HuH-7 (cell line): ENCODE results near the gene LMO2.

Experiments
- DNase-seq: peaks from one replicate; pipeline ENCODE4 v3.0.0; 2011; ENCODE audit warnings: low spot score

Gene LMO2

GRCh38 chr11:33913991-33914390, 22.1 kb upstream of the LMO2 start:
- DNase-seq, result no peak

GRCh38 chr11:33912405-33913361, 20.8 kb upstream of the LMO2 start:
- DNase-seq, result no peak

- no peak for DNase-seq
Measured at GRCh38 chr11:33910958-33911339, 19.1 kb upstream of the LMO2 start.

GRCh38 chr11:33910296-33910957, 18.6 kb upstream of the LMO2 start:
- no peak for DNase-seq

- DNase-seq, result no peak
Measured at GRCh38 chr11:33909552-33909951, 17.7 kb upstream of the LMO2 start.

GRCh38 chr11:33909150-33909549, 17.3 kb upstream of the LMO2 start:
- no peak for DNase-seq

- no peak for DNase-seq
Measured at GRCh38 chr11:33907421-33907820, 15.5 kb upstream of the LMO2 start.

GRCh38 chr11:33906484-33907186, 14.8 kb upstream of the LMO2 start:
- no peak for DNase-seq

GRCh38 chr11:33904102-33904501, 12.2 kb upstream of the LMO2 start:
- no peak for DNase-seq

GRCh38 chr11:33900159-33900840, 8.4 kb upstream of the LMO2 start:
- no peak for DNase-seq

GRCh38 chr11:33899400-33900037, 7.6 kb upstream of the LMO2 start:
- no peak for DNase-seq

- no peak for DNase-seq
Measured at GRCh38 chr11:33898957-33899356, 7.1 kb upstream of the LMO2 start.

- DNase-seq, result no peak
Measured at GRCh38 chr11:33897761-33898375, 6.0 kb upstream of the LMO2 start.

- no peak for DNase-seq
Measured at GRCh38 chr11:33896911-33897310, 5.0 kb upstream of the LMO2 start.

- no peak for DNase-seq
Measured at GRCh38 chr11:33895752-33896137, 3.9 kb upstream of the LMO2 start.

GRCh38 chr11:33894398-33894746, 2.5 kb upstream of the LMO2 start:
- DNase-seq, result no peak

GRCh38 chr11:33893711-33894397, 2.0 kb upstream of the LMO2 start:
- DNase-seq, result no peak

GRCh38 chr11:33892906-33893594, 1.2 kb upstream of the LMO2 start:
- no peak for DNase-seq

GRCh38 chr11:33889821-33890378, 2.0 kb downstream of the LMO2 start:
- DNase-seq, result no peak

- no peak for DNase-seq
Measured at GRCh38 chr11:33889296-33889695, 2.6 kb downstream of the LMO2 start.
